ENCODE results near the gene CD164.

Gene CD164

GRCh38 chr6:109362102-109362884 lies 20.0 kb downstream of the CD164 start:
- H2AFZ ChIP-seq (ENCODE audit: low read length, unreplicated experiment) = no peak overlapping the region
- H3K27ac ChIP-seq (ENCODE audit: low read depth, low read length) = no peak overlapping the region
- H3K27me3 ChIP-seq (ENCODE audit: insufficient read depth, low read length) = no peaks in the 10 kb centered on the region
- no peak overlapping the region for H3K4me3 ChIP-seq (ENCODE audit: low read depth, low read length)
- H3K4me1 ChIP-seq (ENCODE audit: control insufficient read depth, insufficient read depth, low read length, unreplicated experiment) = no peaks in the 10 kb centered on the region
- H3K36me3 ChIP-seq (ENCODE audit: insufficient read depth, low read length) = peaks cover 71% of the 10 kb centered on the region
- H3K79me2 ChIP-seq (ENCODE audit: control insufficient read depth, insufficient read depth, low read length, unreplicated experiment) = peaks cover 9% of the 10 kb centered on the region

DNA sequence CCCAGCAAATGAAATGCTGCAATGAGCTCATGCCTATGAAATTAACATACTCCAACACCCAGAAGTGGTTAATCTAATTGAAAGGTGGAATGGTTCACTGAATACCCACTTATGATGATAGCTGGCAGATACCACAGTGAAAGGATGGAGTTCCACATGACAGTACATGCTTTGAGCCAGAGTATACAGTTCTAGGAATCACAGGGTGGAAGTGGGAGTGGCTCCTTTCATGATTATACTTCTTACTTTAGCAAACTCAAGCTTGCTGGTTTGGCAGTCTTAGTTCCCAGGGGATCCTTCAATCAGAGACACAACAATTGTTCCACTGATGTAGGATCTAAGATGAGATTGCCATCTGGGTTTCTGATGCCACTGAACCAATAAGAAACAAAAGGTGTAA lies 21.5 kb downstream of the CD164 start:
- H2AFZ ChIP-seq (ENCODE audit: low read length, unreplicated experiment) = no peak overlapping the region
- no peaks in the 10 kb centered on the region for H3K27me3 ChIP-seq (ENCODE audit: insufficient read depth, low read length)
- H3K4me1 ChIP-seq (ENCODE audit: control insufficient read depth, insufficient read depth, low read length, unreplicated experiment) = no peaks in the 10 kb centered on the region
- H3K79me2 ChIP-seq (ENCODE audit: control insufficient read depth, insufficient read depth, low read length, unreplicated experiment) = peaks cover 3% of the 10 kb centered on the region
- H3K27ac ChIP-seq (ENCODE audit: low read depth, low read length) = no peak overlapping the region
- no peak overlapping the region for H3K4me3 ChIP-seq (ENCODE audit: low read depth, low read length)
- H3K36me3 ChIP-seq (ENCODE audit: insufficient read depth, low read length) = peaks cover 72% of the 10 kb centered on the region

GRCh38 chr6:109360281-109360680 lies 22.0 kb downstream of the CD164 start:
- H3K27ac ChIP-seq (ENCODE audit: low read depth, low read length) = no peak overlapping the region
- H3K4me1 ChIP-seq (ENCODE audit: control insufficient read depth, insufficient read depth, low read length, unreplicated experiment) = no peaks in the 10 kb centered on the region
- H3K36me3 ChIP-seq (ENCODE audit: insufficient read depth, low read length) = peaks cover 77% of the 10 kb centered on the region
- H3K27me3 ChIP-seq (ENCODE audit: insufficient read depth, low read length) = no peaks in the 10 kb centered on the region
- H3K79me2 ChIP-seq (ENCODE audit: control insufficient read depth, insufficient read depth, low read length, unreplicated experiment) = peaks cover 3% of the 10 kb centered on the region
- no peak overlapping the region for H3K4me3 ChIP-seq (ENCODE audit: low read depth, low read length)
- H2AFZ ChIP-seq (ENCODE audit: low read length, unreplicated experiment) = no peak overlapping the region

GRCh38 chr6:109359248-109359647 lies 23.0 kb downstream of the CD164 start:
- Histone ChIP-seq H2AFZ (ENCODE audit: low read length, unreplicated experiment) (no peak overlapping the region), H3K27ac (ENCODE audit: low read depth, low read length) (no peak overlapping the region), H3K36me3 (ENCODE audit: insufficient read depth, low read length) (peaks cover 81% of the 10 kb centered on the region), H3K79me2 (ENCODE audit: control insufficient read depth, insufficient read depth, low read length, unreplicated experiment) (peaks cover 3% of the 10 kb centered on the region), H3K27me3 (ENCODE audit: insufficient read depth, low read length) (no peaks in the 10 kb centered on the region), H3K4me3 (ENCODE audit: low read depth, low read length) (no peak overlapping the region), H3K4me1 (ENCODE audit: control insufficient read depth, insufficient read depth, low read length, unreplicated experiment) (no peaks in the 10 kb centered on the region)

- Histone ChIP-seq H3K27ac (ENCODE audit: low read depth, low read length) (no peak overlapping the region), H3K4me3 (ENCODE audit: low read depth, low read length) (no peak overlapping the region), H2AFZ (ENCODE audit: low read length, unreplicated experiment) (no peak overlapping the region), H3K36me3 (ENCODE audit: insufficient read depth, low read length) (peaks cover 80% of the 10 kb centered on the region), H3K4me1 (ENCODE audit: control insufficient read depth, insufficient read depth, low read length, unreplicated experiment) (no peaks in the 10 kb centered on the region), H3K79me2 (ENCODE audit: control insufficient read depth, insufficient read depth, low read length, unreplicated experiment) (no peaks in the 10 kb centered on the region), H3K27me3 (ENCODE audit: insufficient read depth, low read length) (no peaks in the 10 kb centered on the region)
Measured at GRCh38 chr6:109358204-109358603, 24.1 kb downstream of the CD164 start.

- Histone ChIP-seq H3K27ac (ENCODE audit: low read depth, low read length) (no peak overlapping the region), H3K27me3 (ENCODE audit: insufficient read depth, low read length) (no peaks in the 10 kb centered on the region), H3K4me3 (ENCODE audit: low read depth, low read length) (no peak overlapping the region), H2AFZ (ENCODE audit: low read length, unreplicated experiment) (no peak overlapping the region), H3K79me2 (ENCODE audit: control insufficient read depth, insufficient read depth, low read length, unreplicated experiment) (no peaks in the 10 kb centered on the region), H3K36me3 (ENCODE audit: insufficient read depth, low read length) (peaks cover 74% of the 10 kb centered on the region), H3K4me1 (ENCODE audit: control insufficient read depth, insufficient read depth, low read length, unreplicated experiment) (peaks cover 13% of the 10 kb centered on the region)
Measured at GRCh38 chr6:109356237-109356636, 26.0 kb downstream of the CD164 start.

GRCh38 chr6:109351231-109352130 lies 30.8 kb downstream of the CD164 start:
- Histone ChIP-seq H3K27me3 (ENCODE audit: insufficient read depth, low read length) (no peaks in the 10 kb centered on the region), H3K4me3 (ENCODE audit: low read depth, low read length) (no peak overlapping the region), H2AFZ (ENCODE audit: low read length, unreplicated experiment) (no peak overlapping the region), H3K27ac (ENCODE audit: low read depth, low read length) (no peak overlapping the region), H3K79me2 (ENCODE audit: control insufficient read depth, insufficient read depth, low read length, unreplicated experiment) (no peaks in the 10 kb centered on the region), H3K4me1 (ENCODE audit: control insufficient read depth, insufficient read depth, low read length, unreplicated experiment) (peaks cover 13% of the 10 kb centered on the region), H3K36me3 (ENCODE audit: insufficient read depth, low read length) (peaks cover 29% of the 10 kb centered on the region)

DNA sequence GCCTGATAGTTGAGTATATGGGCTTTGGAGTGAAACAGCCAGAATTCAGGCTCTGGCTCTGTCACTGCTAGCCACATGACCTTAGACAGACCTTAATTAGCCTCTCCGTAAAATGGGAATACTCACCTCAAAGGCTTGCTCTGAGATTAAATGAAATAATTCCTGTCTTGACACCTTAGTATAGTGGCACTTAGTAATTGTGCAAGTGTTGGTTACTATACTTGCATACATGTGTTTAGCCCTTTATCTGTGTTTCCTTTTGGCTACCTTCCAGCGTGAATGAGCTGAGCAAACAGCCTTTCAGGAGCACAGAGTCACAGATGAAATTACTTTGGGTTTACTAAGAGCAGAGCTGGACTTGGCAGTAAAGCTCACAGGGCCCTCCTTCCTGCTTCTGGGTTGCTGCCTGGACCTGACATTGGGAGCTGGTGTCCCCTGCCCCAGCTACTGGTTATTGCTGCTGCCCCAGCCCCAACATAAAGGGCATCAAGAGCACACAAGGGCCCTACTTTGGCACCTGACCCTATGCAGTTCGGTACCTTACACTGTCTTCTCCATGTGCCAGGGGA lies 32.8 kb downstream of the CD164 start:
- Histone ChIP-seq H3K27ac (ENCODE audit: low read depth, low read length) (no peak overlapping the region), H3K27me3 (ENCODE audit: insufficient read depth, low read length) (no peaks in the 10 kb centered on the region), H2AFZ (ENCODE audit: low read length, unreplicated experiment) (no peak overlapping the region), H3K4me1 (ENCODE audit: control insufficient read depth, insufficient read depth, low read length, unreplicated experiment) (peaks cover 13% of the 10 kb centered on the region), H3K4me3 (ENCODE audit: low read depth, low read length) (no peak overlapping the region), H3K79me2 (ENCODE audit: control insufficient read depth, insufficient read depth, low read length, unreplicated experiment) (no peaks in the 10 kb centered on the region), H3K36me3 (ENCODE audit: insufficient read depth, low read length) (peaks cover 11% of the 10 kb centered on the region; the same call in 1 of the 2 replicates)

GRCh38 chr6:109348226-109348625 lies 34.0 kb downstream of the CD164 start:
- Histone ChIP-seq H3K4me1 (ENCODE audit: control insufficient read depth, insufficient read depth, low read length, unreplicated experiment) (peaks cover 13% of the 10 kb centered on the region), H3K27me3 (ENCODE audit: insufficient read depth, low read length) (no peaks in the 10 kb centered on the region), H3K36me3 (ENCODE audit: insufficient read depth, low read length) (0 out of 2 replicates have a peak, but pooled peaks cover 4% of the 10 kb centered on the region), H3K27ac (ENCODE audit: low read depth, low read length) (no peak overlapping the region), H3K4me3 (ENCODE audit: low read depth, low read length) (no peak overlapping the region), H2AFZ (ENCODE audit: low read length, unreplicated experiment) (no peak overlapping the region), H3K79me2 (ENCODE audit: control insufficient read depth, insufficient read depth, low read length, unreplicated experiment) (no peaks in the 10 kb centered on the region)

DNA sequence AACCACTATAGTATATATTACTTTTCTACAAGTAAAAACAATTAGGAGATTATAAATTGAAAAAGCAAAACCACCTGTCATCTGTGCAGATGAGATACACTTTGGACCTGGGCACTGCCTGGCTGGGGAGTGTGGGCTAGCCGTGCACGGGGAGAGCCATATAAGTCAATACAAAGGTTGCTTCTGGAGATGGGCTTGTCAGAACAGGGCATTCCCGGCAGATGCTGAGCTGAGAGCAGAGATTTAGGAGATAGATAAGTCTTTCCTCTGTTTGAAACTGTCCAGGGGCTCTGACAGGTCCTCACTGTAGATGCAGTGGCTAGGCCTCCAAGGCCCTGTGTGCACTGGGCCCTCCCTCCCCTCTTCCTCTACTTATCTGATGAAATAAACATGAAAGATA lies 34.5 kb downstream of the CD164 start:
- no peaks in the 10 kb centered on the region for H3K36me3 ChIP-seq (ENCODE audit: insufficient read depth, low read length)

More for the DNA sequence above, 34.5 kb downstream of the CD164 start:
- Histone ChIP-seq H3K4me1 (ENCODE audit: control insufficient read depth, insufficient read depth, low read length, unreplicated experiment) (peaks cover 13% of the 10 kb centered on the region), H3K27ac (ENCODE audit: low read depth, low read length) (no peak overlapping the region), H3K27me3 (ENCODE audit: insufficient read depth, low read length) (no peaks in the 10 kb centered on the region), H3K79me2 (ENCODE audit: control insufficient read depth, insufficient read depth, low read length, unreplicated experiment) (no peaks in the 10 kb centered on the region), H2AFZ (ENCODE audit: low read length, unreplicated experiment) (no peak overlapping the region), H3K4me3 (ENCODE audit: low read depth, low read length) (no peak overlapping the region)

Data from ACC112 (cell line).